ENCODE results near the gene MYH3.

GRCh38 chr17:10673312-10673711, 16.2 kb upstream of the MYH3 start:
- no peak for TF ChIP-seq CTCF (IDR thresholded peaks at IDR 0.05)
- no peak for TF ChIP-seq POLR2A (IDR thresholded peaks at IDR 0.05)

Data from thyroid gland (tissue), 4 donors.